Measurements from ENCODE around the gene TNMD.

GRCh38 chrX:100643956-100644860 is 59.5 kb downstream of the TNMD start, which contains the start of gene SRPX2:
- TF ChIP-seq POLR2A (IDR thresholded peaks at IDR 0.05): no peak
- TF ChIP-seq CTCF (IDR thresholded peaks at IDR 0.05): no peak
